GM19035 (cell line): ENCODE results near the gene RPL29.

Experiments
- ATAC-seq: cut with Tn5 transposase; IDR thresholded peaks from one replicate; pipeline ENCODE4 v1.9.1; 2021; ENCODE audit not compliant: unreplicated experiment

Gene RPL29

GRCh38 chr3:51966016-51966415 is 29.7 kb downstream of the RPL29 start:
- no peak for ATAC-seq

- no peak for ATAC-seq
Measured at GRCh38 chr3:51964521-51964920, 31.2 kb downstream of the RPL29 start.

- no peak for ATAC-seq
Measured at GRCh38 chr3:51963951-51964451, 31.7 kb downstream of the RPL29 start.

- ATAC-seq, result no peak
Measured at GRCh38 chr3:51962854-51963530, 32.7 kb downstream of the RPL29 start.

- no peak for ATAC-seq
Measured at GRCh38 chr3:51961602-51962569, 33.8 kb downstream of the RPL29 start.

GRCh38 chr3:51961011-51961410 is 34.7 kb downstream of the RPL29 start:
- no peak for ATAC-seq

- no peak for ATAC-seq
Measured at GRCh38 chr3:51960386-51960785, 35.3 kb downstream of the RPL29 start.

GRCh38 chr3:51959651-51960050 is 36.0 kb downstream of the RPL29 start:
- no peak for ATAC-seq

- no peak for ATAC-seq
Measured at GRCh38 chr3:51958603-51959521, 36.8 kb downstream of the RPL29 start.

GRCh38 chr3:51957520-51958205 is 38.0 kb downstream of the RPL29 start:
- no peak for ATAC-seq

GRCh38 chr3:51955893-51956770 is 39.6 kb downstream of the RPL29 start:
- ATAC-seq, result no peak

- no peak for ATAC-seq
Measured at GRCh38 chr3:51955175-51955892, 40.4 kb downstream of the RPL29 start, which contains the start of gene GPR62. TSS of gene GPR62 (plus strand) at chr3:51955381. CDS start at chr3:51955653, 272 bp downstream.

GRCh38 chr3:51954713-51955112 is 41.0 kb downstream of the RPL29 start:
- no peak for ATAC-seq

GRCh38 chr3:51954105-51954504 is 41.6 kb downstream of the RPL29 start:
- no peak for ATAC-seq

GRCh38 chr3:51953445-51953844 is 42.2 kb downstream of the RPL29 start:
- ATAC-seq, result no peak

GRCh38 chr3:51950899-51951298 is 44.8 kb downstream of the RPL29 start:
- no peak for ATAC-seq

- no peak for ATAC-seq
Measured at GRCh38 chr3:51949121-51949520, 46.6 kb downstream of the RPL29 start.

GRCh38 chr3:51948016-51948580 is 47.6 kb downstream of the RPL29 start:
- ATAC-seq, result no peak
